IMR-90 (cell line): ENCODE results near the gene RFTN2. TPM values are rescaled to one million over a fixed set of nuclear protein-coding genes. Genes with fewer than 3 reads are reported as not detected.

ENCODE experiments used
- ATAC-seq: fragments of 200-7000 bp; cut with Tn5 transposase; 2 replicates; pipeline ENCODE4 v1.9.1; 2020; ENCODE audit warnings: low read depth, mild to moderate bottlenecking, moderate library complexity
- BruUV-seq: library from RNA; stranded (reverse); fragments of 400-500 nt; replicated peaks from 2 replicates; lab custom pipeline; 2021; lab: Mats Ljungman, UMichigan
- CTCF ChIA-PET: fragments of 300-600 bp; formaldehyde crosslinking; extraction: SDS; loops from one replicate; lab custom pipeline; 2021; ENCODE audit warnings: antibody characterized with exemption; lab: Yijun Ruan, JAX
- POLR2A ChIA-PET: fragments of 300-600 bp; sonication (Branson Sonifier 250); formaldehyde crosslinking; loops from one replicate; lab custom pipeline; 2022; ENCODE audit warnings: antibody characterized with exemption; ENCODE audit not compliant: unreplicated experiment; lab: Charles Lee
- DNase-seq: peaks from one replicate; pipeline ENCODE4 v3.0.0; 2013
- H2AFZ ChIP-seq: replicated peaks from 2 replicates; pipeline ENCODE3; 2013; ENCODE audit warnings: low read length, mild to moderate bottlenecking; ENCODE audit not compliant: poor library complexity
- H2AK5ac ChIP-seq: 2 replicates; pipeline ENCODE4 v1.6.1; 2013; ENCODE audit warnings: low read depth, low read length, inconsistent platforms
- H2AK9ac ChIP-seq: replicated peaks from 2 replicates; pipeline ENCODE3; 2013; ENCODE audit warnings: mild to moderate bottlenecking, low read depth, low read length, moderate library complexity; ENCODE audit not compliant: poor library complexity
- H2BK120ac ChIP-seq: 2 replicates; pipeline ENCODE4 v1.6.1; 2013; ENCODE audit warnings: low read depth, low read length, inconsistent platforms
- H2BK15ac ChIP-seq: 3 replicates; pipeline ENCODE4 v1.6.1; 2013; ENCODE audit warnings: low read depth, low read length, inconsistent platforms
- H2BK20ac ChIP-seq: 2 replicates; pipeline ENCODE4 v1.6.1; 2013; ENCODE audit warnings: low read depth, mild to moderate bottlenecking, inconsistent platforms, low read length, moderate library complexity
- H2BK5ac ChIP-seq: 2 replicates; pipeline ENCODE4 v1.6.1; 2013; ENCODE audit warnings: mild to moderate bottlenecking, low read depth, low read length, inconsistent platforms; ENCODE audit not compliant: poor library complexity, severe bottlenecking
- H3K14ac ChIP-seq: replicated peaks from 2 replicates; pipeline ENCODE4 v1.6.1; 2013; ENCODE audit warnings: low read depth, low read length, inconsistent platforms
- H3K18ac ChIP-seq: 2 replicates; pipeline ENCODE4 v1.6.1; 2013; ENCODE audit warnings: low read depth, low read length, control low read depth
- H3K23ac ChIP-seq: 2 replicates; pipeline ENCODE4 v1.6.1; 2013; ENCODE audit warnings: low read depth, low read length, inconsistent platforms
- H3K27ac ChIP-seq: 2 replicates; pipeline ENCODE4 v1.5.1; 2013; ENCODE audit warnings: mild to moderate bottlenecking, control low read depth, low read length; ENCODE audit not compliant: insufficient read depth
- H3K27me3 ChIP-seq: 2 replicates; pipeline ENCODE4 v1.6.1; 2013; ENCODE audit warnings: low read length; ENCODE audit not compliant: control insufficient read depth, insufficient read depth
- H3K36me3 ChIP-seq: 2 replicates; pipeline ENCODE4 v1.6.1; 2013; ENCODE audit warnings: low read length, mixed read lengths; ENCODE audit not compliant: control insufficient read depth, insufficient read depth
- H3K4ac ChIP-seq: 2 replicates; pipeline ENCODE4 v1.6.1; 2013; ENCODE audit warnings: low read depth, low read length, inconsistent platforms
- H3K4me1 ChIP-seq: 2 replicates; pipeline ENCODE4 v1.6.1; 2013; ENCODE audit warnings: low read length, mixed read lengths; ENCODE audit not compliant: control insufficient read depth, insufficient read depth
- H3K4me2 ChIP-seq: 2 replicates; pipeline ENCODE4 v1.6.1; 2013; ENCODE audit warnings: low read depth, mild to moderate bottlenecking, control low read depth, low read length, moderate library complexity
- H3K4me3 ChIP-seq: 2 replicates; pipeline ENCODE4 v1.5.1; 2013; ENCODE audit warnings: low read depth, mild to moderate bottlenecking, control low read depth, low read length, moderate library complexity; ENCODE audit not compliant: insufficient read depth
- H3K56ac ChIP-seq: 2 replicates; pipeline ENCODE4 v1.6.1; 2013; ENCODE audit warnings: low read length, inconsistent platforms; ENCODE audit not compliant: insufficient read depth; ENCODE audit errors: extremely low read depth
- H3K79me1 ChIP-seq, 2 experiments: 2 replicates each; pipeline ENCODE4 v1.6.1; 2013; ENCODE audit warnings: low read length in 2 of 2, inconsistent platforms in 1 of 2, low read depth in 1 of 2
- H3K9ac ChIP-seq: 2 replicates; pipeline ENCODE4 v1.6.1; 2013; ENCODE audit warnings: low read depth, low read length, control low read depth
- H3K9me1 ChIP-seq: 2 replicates; pipeline ENCODE4 v1.6.1; 2013; ENCODE audit warnings: low read length, inconsistent platforms; ENCODE audit not compliant: insufficient read depth
- H3K9me3 ChIP-seq: 2 replicates; pipeline ENCODE4 v1.6.1; 2013; ENCODE audit warnings: low read length; ENCODE audit not compliant: control insufficient read depth, insufficient read depth
- H4K20me1 ChIP-seq: 2 replicates; pipeline ENCODE4 v1.6.1; 2013; ENCODE audit warnings: low read length, inconsistent platforms; ENCODE audit not compliant: insufficient read depth
- H4K5ac ChIP-seq: 2 replicates; pipeline ENCODE4 v1.6.1; 2013; ENCODE audit warnings: mild to moderate bottlenecking, low read depth, low read length, control low read depth
- H4K8ac ChIP-seq, 2 experiments: 2 replicates each; pipeline ENCODE4 v1.6.1; 2013; ENCODE audit warnings: low read depth in 2 of 2, low read length in 2 of 2, control low read depth in 1 of 2, inconsistent platforms in 1 of 2
- H4K91ac ChIP-seq: 2 replicates; pipeline ENCODE4 v1.6.1; 2013; ENCODE audit warnings: low read depth, low read length, inconsistent platforms; ENCODE audit not compliant: insufficient read depth
- BHLHE40 ChIP-seq: fragments of 150-350 bp; IDR thresholded peaks from 2 replicates; pipeline ENCODE4 v1.6.1; 2016; ENCODE audit warnings: mild to moderate bottlenecking, low read depth, low read length
- CEBPB ChIP-seq: IDR thresholded peaks from 2 replicates; pipeline ENCODE4 v1.6.1; 2012; ENCODE audit warnings: low read depth, low read length, improper control_type of control experiment
- CHD1 ChIP-seq: IDR thresholded peaks from 2 replicates; pipeline ENCODE4 v1.6.1; 2012; ENCODE audit warnings: low read depth, low read length, improper control_type of control experiment
- CTCF ChIP-seq: conservative IDR thresholded peaks from 2 replicates; pipeline ENCODE4 v1.5.1; 2012; ENCODE audit warnings: mild to moderate bottlenecking, low read depth, low read length, improper control_type of control experiment
- ELK1 ChIP-seq: fragments of 150-350 bp; IDR thresholded peaks from 2 replicates; pipeline ENCODE4 v1.6.1; 2016; ENCODE audit warnings: low read depth, mild to moderate bottlenecking, low read length, moderate library complexity, borderline replicate concordance
- FOS ChIP-seq: fragments of 150-350 bp; IDR thresholded peaks from 2 replicates; pipeline ENCODE4 v1.6.1; 2016; ENCODE audit warnings: low read depth, low read length
- MAFK ChIP-seq: IDR thresholded peaks from 2 replicates; pipeline ENCODE4 v1.6.1; 2012; ENCODE audit warnings: low read depth, low read length, improper control_type of control experiment
- MAZ ChIP-seq: IDR thresholded peaks from 2 replicates; pipeline ENCODE4 v1.6.1; 2012; ENCODE audit warnings: low read depth, mild to moderate bottlenecking, low read length, improper control_type of control experiment, moderate library complexity, borderline replicate concordance
- MXI1 ChIP-seq: IDR thresholded peaks from 2 replicates; pipeline ENCODE4 v1.6.1; 2012; ENCODE audit warnings: low read depth, mild to moderate bottlenecking, low read length, moderate library complexity, borderline replicate concordance
- NFE2L2 ChIP-seq: fragments of 150-350 bp; IDR thresholded peaks from 2 replicates; pipeline ENCODE4 v1.6.1; 2016; ENCODE audit warnings: low read depth, mild to moderate bottlenecking, low read length
- POLR2A ChIP-seq: IDR thresholded peaks from 2 replicates; pipeline ENCODE4 v1.6.1; 2012; ENCODE audit warnings: mild to moderate bottlenecking, low read depth, low read length
- RAD21 ChIP-seq: IDR thresholded peaks from 2 replicates; pipeline ENCODE4 v1.6.1; 2012; ENCODE audit warnings: low read length, improper control_type of control experiment
- RCOR1 ChIP-seq: IDR thresholded peaks from 2 replicates; pipeline ENCODE4 v1.6.1; 2012; ENCODE audit warnings: mild to moderate bottlenecking, low read length, improper control_type of control experiment; ENCODE audit not compliant: insufficient replicate concordance
- RFX5 ChIP-seq: IDR thresholded peaks from 2 replicates; pipeline ENCODE4 v1.8.0; 2012; ENCODE audit warnings: low read depth, mild to moderate bottlenecking, low read length, moderate library complexity
- SMC3 ChIP-seq: fragments of 150-350 bp; IDR thresholded peaks from 2 replicates; pipeline ENCODE4 v1.6.1; 2016; ENCODE audit warnings: low read depth, mild to moderate bottlenecking, antibody characterized with exemption, low read length, moderate library complexity
- WGBS, 2 experiments: methylation state at CpG; one replicate each; pipeline versions ENCODE4 v1.1.5 to v1.1.7; 2013; ENCODE audit warnings: missing lambda C conversion rate in 2 of 2; ENCODE audit not compliant: insufficient read length in 1 of 2; ENCODE audit errors: extremely low coverage in 2 of 2; 5-methylcytosine and 5-hydroxymethylcytosine counted together
- dilution Hi-C: fragments of 300-500 bp; cut with HindIII; formaldehyde crosslinking; loops from one replicate; pipeline ENCODE4 v1.14.3; 2018; ENCODE audit warnings: low sequenced_read_pairs; ENCODE audit not compliant: unreplicated experiment
- in situ Hi-C: fragments of 300-500 bp; cut with MboI; formaldehyde crosslinking; loops from 3 replicates; pipeline ENCODE4 v1.14.3; 2019; ENCODE audit warnings: low sequenced_read_pairs, inconsistent platforms, mixed read lengths
- intact Hi-C: fragments of 100-400 bp; cut with micrococcal nuclease; formaldehyde crosslinking; loops from 2 replicates; pipeline ENCODE4 v1.10.0; 2022
- polyA plus RNA-seq, 3 experiments: library from polyadenylated mRNA; depleted of rRNA; stranded (reverse); fragments of >200 nt; gene quantifications; 2 replicates each; pipeline ENCODE4 v1.2.3, GENCODE V29; 2012; ENCODE audit warnings: low replicate concordance in 1 of 3
- total RNA-seq: library from RNA; depleted of rRNA; stranded (reverse); fragments of >200 nt; gene quantifications from 2 replicates; pipeline ENCODE4 v1.2.3, GENCODE V29; 2012

RFTN2 gene
- total and polyA plus RNA-seq, 2 of the 4 experiments (the other 2 are of a cell fraction) = 0.44 to 2.3 TPM

- H4K20me1 ChIP-seq = no peaks in the 10 kb centered on the region
- dilution Hi-C loops = no loop called here
- no peak overlapping the region for H2BK5ac ChIP-seq
- H2AFZ ChIP-seq = no peak overlapping the region
- no peaks in the 10 kb centered on the region for H3K79me1 ChIP-seq
- H3K14ac ChIP-seq = no peak overlapping the region
- peaks cover 4% of the 10 kb centered on the region for H3K9me3 ChIP-seq
- no peak overlapping the region for H4K91ac ChIP-seq
- intact Hi-C loops = no loop called here
- no peak overlapping the region for H2BK15ac ChIP-seq
- no peaks in the 10 kb centered on the region for H3K27me3 ChIP-seq
- no peak overlapping the region for H3K56ac ChIP-seq
- no peak overlapping the region for H2BK120ac ChIP-seq
- DNase-seq = peak; percentile 40
- H3K9ac ChIP-seq = no peak overlapping the region
- ChIA-PET CTCF (no interaction called here), POLR2A (no interaction called here)
- H2AK9ac ChIP-seq = no peak overlapping the region
- in situ Hi-C loops = no loop called here
- H3K23ac ChIP-seq = no peak overlapping the region
- ATAC-seq = peak; percentile 55
- no peak overlapping the region for H3K4ac ChIP-seq
- H3K9me1 ChIP-seq = peaks cover 7% of the 10 kb centered on the region; the same call in 1 of the 2 replicates
- H3K4me2 ChIP-seq = no peak overlapping the region
- no TSS peak for BruUV-seq
- no peak overlapping the region for H3K18ac ChIP-seq
- no peak overlapping the region for H3K4me3 ChIP-seq
- H2BK20ac ChIP-seq = no peak overlapping the region
- no peak overlapping the region for H3K27ac ChIP-seq
- H4K5ac ChIP-seq = no peak overlapping the region
- WGBS, 2 experiments = 42% methylated on average over 2 of the region's 3 CpGs; no CpG with 5 or more reads in 1 of the 2 experiments
- H2AK5ac ChIP-seq = no peak overlapping the region
- TF ChIP-seq RCOR1 = no peak
- TF ChIP-seq MAFK = no peak
- TF ChIP-seq RAD21 = no peak
- no peak for TF ChIP-seq NFE2L2
- TF ChIP-seq RFX5 = no peak
- no peak for TF ChIP-seq MXI1
- TF ChIP-seq MAZ = no peak
- TF ChIP-seq ELK1 = no peak
- no peak for TF ChIP-seq SMC3
- TF ChIP-seq POLR2A = no peak
- TF ChIP-seq BHLHE40 = no peak
- TF ChIP-seq FOS = no peak
- no peak for TF ChIP-seq CTCF
- no peak for TF ChIP-seq CEBPB
- TF ChIP-seq CHD1 = no peak
- peaks cover 7% of the 10 kb centered on the region; the same call in 1 of the 2 replicates for H3K4me1 ChIP-seq
- no peak overlapping the region for H4K8ac ChIP-seq
- peaks cover 4% of the 10 kb centered on the region; the same call in 1 of the 2 replicates for H3K36me3 ChIP-seq
Measured at GRCh38 chr2:197576631-197577030, 98.8 kb downstream of the RFTN2 start.
